GM18861 (cell line): ENCODE data around the gene MXRA7.
"Not testable (repeated sequence)": the region's sequence is repeated elsewhere in the genome, so short reads cannot be mapped to it uniquely, and the experiment has no call there.

Experiments used
- ATAC-seq: cut with Tn5 transposase; IDR thresholded peaks from one replicate; pipeline ENCODE4 v1.9.1; 2021; ENCODE audit not compliant: unreplicated experiment

The MXRA7 gene

GRCh38 chr17:76716146-76716838 is 5.5 kb upstream of the MXRA7 start:
- no peak for ATAC-seq

DNA sequence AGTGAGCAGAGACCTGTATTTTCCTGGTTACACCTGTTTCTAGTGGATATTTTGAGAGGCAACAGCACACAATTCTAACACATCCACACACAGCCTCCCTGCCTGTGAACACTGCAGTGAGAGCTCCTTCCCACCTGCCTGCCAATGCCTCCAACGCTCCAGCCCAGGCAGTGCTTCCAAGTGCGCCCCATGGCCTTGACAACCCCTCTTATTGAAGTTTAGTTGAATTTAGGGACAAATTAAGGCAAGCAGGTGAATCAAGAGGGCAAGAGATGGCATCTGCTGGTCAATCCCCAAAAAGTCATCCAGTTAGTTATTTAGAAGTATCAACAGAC is 4.7 kb upstream of the MXRA7 start:
- no peak for ATAC-seq

DNA sequence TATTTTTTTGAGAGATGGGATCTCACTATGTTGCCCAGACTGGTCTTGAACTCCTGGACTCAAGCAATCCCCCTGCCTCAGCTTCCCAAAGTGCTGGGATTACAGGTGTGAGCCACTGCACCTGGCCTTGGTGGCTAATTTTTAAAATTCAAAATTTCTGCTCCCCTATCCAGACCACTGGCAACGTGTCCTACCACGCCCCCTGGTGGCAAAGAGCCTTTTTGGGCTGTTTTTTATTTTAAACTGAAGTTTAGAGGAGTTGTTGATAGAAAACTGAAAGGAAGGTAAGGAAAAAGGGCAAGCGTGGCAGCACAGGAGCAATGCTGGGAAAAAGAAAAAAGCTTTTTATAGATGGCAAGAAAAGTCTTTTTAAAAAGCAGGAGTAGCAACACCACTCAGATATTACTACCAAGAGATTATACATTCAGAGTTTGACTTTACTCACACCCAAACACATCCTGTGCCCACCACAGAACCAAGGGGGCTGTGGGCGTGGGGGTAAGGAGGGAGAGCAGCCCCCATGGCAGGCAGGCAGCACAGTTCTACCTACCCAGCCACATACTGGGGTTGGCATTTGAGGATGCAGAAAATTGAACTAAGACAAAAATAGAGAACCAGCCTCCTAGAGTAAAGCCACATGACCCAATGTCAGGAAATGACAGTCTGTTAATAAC is 4.2 kb upstream of the MXRA7 start:
- ATAC-seq = no peak

GRCh38 chr17:76714336-76714735 is 3.6 kb upstream of the MXRA7 start:
- ATAC-seq = no peak

DNA sequence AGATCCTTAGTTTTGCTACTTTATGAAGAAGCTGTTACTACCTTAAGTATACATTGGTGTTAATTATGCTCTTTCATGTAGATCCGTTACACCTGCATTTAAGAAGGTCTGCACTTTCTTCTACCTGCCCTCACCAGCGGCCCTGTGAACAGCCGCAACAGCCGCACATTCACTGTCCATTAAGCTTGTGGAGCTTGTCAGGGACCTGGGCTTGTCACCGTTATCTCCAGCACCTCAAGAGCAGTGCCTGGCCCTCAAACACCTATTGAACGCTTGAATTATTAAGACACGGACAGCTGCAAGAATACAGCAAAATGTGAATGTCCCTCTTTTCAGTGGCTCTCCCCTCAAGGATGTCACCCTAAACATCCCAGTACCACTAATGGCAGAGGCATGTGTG is 3.0 kb upstream of the MXRA7 start:
- no peak for ATAC-seq

GRCh38 chr17:76712321-76712720 is 1.6 kb upstream of the MXRA7 start:
- not testable (repeated sequence) for ATAC-seq

DNA sequence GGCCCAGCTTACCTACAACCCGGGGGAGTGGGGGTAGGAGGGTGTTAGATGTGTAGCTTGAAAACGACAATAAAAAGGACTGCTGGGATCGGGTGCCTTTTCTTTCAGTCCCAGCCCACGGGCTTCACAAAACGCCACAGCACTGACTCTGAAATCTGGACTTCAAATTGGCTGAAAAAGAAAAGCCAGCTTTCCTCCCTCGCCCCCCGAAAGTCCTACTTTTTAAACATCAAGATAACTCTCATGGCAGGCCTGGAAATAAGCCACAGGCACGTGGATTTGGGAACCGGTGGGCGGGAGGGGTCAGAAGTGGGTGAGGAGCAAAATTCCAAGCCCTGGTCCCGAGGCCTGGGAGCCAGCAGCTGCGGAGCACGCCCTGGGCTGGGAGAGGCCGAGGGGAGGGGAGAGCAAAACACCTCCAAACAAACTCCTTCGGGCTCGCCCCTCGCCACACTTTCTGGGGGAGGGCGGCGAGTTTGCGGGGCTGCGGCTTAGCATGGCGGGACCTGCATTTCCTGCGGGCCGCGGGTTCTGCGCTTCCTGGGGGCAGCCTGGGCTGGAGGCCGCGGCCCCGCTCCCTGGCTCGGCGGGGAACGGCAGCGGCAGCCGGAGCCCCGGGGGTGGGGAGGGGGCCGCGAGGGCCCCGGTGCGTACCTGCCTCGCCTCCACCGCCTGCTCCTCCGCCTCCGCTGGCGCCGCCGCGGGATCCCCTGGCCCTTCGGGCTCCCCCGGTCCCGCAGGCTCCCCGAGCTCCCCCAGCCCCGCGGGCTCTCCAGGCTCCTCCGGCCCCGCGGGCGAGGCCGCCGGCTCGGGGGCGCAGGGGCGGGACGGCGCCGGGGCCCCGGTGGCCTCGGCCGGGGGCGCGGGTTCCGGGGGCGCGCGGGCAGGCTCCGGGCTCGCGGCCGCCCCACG is 558 bp downstream of the MXRA7 start:
- not testable (repeated sequence) for ATAC-seq

DNA sequence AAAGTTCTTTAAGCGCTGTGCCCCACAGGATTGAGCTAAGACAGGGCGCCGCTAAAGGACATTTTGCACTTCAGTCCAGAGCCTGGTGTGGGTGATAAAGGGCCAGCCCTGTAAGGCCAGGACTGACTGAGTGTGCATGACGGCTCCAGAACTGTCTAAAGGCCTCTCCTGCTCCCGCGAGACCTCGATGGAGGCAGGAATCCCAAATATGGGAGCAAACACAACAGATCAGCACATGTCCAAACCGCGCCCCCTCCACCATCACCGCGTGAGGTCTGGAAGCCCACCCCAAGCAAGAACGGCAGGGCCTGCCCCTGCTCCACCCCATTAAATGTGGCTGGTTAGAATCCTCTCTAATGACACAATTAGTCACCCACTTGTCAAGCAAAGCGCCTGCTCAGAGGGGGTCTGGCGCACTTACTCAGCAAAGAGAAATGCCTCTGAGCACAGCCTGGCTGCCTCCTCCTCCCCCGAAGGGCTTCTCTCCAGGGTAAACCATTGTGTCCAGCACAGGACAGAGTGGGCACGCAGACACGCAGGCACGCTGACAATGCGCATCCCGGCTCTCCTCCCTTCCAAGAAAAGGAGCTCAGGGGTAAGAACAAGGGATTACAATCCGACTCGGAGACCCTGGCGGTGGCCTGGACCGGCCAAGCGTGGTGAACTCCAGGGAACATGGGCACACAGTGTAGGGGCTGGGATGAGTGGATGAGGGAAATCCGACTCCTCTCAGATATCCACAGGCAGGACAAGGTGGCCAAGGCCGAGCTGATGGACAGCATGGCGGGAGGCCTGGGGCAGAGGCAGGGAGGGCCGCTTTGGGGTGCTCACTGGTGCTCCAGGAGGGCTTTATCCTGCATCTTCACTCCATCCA is 1.5 kb downstream of the MXRA7 start:
- no peak for ATAC-seq

GRCh38 chr17:76707985-76708807 is 2.6 kb downstream of the MXRA7 start:
- no peak for ATAC-seq

- no peak for ATAC-seq
These were observed 3.9 kb downstream of the MXRA7 start for GRCh38 chr17:76706817-76707216.

DNA sequence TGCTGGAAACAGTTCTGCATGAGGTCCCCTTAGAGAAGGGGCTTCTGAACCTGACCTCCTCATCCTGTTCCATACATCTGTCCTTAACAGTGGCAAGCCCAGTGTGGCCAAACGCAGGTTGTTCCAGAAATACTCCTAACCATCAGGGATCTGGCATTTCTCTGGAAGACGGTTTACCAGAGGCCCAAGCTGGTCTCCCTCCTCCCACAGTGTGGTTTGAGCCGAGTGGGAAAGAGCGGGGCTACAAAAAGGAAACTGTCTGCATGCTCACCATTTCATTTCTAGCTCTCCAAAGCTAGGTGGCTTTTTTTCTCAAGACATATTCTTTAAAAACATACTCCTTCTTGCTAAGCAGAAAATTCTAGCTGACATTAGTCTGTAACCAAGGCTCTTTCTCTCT is 6.0 kb downstream of the MXRA7 start:
- ATAC-seq = no peak

- ATAC-seq = no peak
These were observed 7.7 kb downstream of the MXRA7 start for GRCh38 chr17:76702941-76703637.

DNA sequence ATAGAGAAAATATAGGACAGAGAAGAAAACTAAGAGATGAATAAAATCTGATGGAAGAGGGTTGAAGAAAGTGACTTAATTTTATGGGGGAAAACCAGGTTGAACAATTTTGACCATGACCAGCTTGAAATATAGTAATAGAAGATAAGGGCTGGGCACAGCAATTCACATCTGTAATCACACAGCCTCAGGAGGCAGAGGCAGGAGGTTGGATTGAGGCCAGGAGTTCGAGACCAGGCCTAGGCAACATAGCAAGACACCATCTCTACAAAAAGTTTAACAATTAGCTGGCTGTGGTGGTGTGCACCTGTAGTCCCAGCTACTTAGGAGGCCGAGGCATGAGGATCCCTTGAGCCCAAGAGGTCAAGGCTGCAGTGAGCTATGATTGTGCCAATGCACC is 8.7 kb downstream of the MXRA7 start:
- no peak for ATAC-seq

GRCh38 chr17:76701471-76701967 is 9.2 kb downstream of the MXRA7 start:
- ATAC-seq = no peak

DNA sequence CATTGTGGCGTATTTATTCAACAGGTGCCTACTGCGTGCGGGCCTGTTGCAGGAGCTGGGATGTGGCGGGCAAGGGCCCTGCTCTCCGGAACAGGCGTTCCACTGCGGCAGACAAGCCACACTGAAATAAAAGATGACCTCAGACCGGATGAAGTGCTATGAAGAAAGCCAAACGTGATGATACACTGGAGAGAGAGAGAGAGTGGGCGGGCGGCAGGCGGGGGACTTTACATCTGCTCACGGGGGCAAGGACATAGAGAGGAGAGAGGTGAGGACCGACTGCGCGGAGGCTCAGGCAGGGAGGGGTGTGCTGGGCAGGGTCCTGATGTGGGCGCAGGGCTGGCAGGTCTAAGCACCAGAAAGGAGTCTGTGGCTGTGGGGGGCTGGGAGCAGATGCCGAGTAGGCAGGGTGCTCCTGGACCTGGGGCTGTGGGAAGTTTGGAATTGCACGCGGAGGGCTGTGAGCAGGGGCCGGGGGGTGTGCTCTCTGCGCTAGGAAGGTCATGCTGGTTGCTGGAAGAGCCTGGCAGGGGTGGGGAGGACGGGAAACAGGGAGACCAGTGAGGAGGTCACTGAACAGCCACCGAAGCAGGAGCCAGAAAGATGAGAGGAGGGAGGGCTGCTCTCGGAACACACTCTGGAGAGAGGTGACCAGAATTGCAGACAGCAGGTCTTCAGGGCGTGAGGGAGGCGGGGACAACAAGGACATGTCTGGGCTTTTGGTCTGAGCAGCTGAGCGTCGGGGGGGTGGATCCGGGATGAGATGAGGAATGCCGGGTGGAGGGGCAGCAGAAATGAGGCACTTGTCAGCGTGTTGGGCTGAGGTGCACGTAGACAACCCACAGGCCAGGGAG is 9.9 kb downstream of the MXRA7 start:
- no peak for ATAC-seq

DNA sequence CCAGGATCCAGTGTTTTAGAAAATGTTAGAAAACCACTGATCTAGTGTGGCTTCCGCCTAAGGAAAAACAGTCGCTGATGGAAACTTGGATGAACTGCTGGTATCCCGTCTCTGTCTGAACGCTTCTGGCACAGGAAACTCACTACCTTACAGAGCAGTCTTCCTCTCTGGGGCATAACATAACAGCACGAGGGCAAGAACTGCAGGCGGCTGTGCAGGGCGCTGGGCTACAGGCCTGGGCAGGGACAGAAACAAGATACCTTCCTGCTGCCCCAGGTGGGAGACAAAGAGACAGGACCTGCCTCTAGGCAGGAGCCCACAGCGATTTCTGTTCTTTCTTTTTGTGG is 10.5 kb downstream of the MXRA7 start:
- no peak for ATAC-seq

DNA sequence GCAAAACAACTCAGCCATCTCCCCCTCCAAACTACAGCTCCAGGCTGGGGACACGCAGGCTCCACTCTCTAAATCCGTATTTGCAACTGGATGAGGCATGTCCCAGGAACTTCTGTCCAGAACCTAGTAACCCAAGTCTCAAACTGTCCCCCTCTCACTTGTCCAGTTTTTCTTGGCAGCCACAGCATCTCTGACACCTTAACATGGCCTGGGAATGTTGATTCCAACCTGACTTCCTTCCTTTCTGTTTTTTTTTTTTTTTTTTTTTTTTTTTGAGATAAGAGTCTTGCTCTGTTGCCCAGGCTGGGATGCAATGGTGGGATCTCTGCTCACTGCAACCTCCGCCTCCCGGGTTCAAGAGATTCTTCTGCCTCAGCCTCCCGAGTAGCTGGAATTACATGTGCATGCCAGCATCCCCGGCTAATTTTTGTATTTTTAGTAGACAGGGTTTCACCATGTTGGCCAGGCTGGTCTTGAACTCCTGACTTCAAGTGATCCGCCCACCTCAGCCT is 12.2 kb downstream of the MXRA7 start:
- ATAC-seq = not testable (repeated sequence)
